GM21423 (cell line): ENCODE results near the gene TUNAR.
"Not testable (repeated sequence)": the region's sequence is repeated elsewhere in the genome, so short reads cannot be mapped to it uniquely, and the experiment has no call there.

Source experiments
- ATAC-seq: cut with Tn5 transposase; IDR thresholded peaks from one replicate; pipeline ENCODE4 v1.9.1; 2021; ENCODE audit warnings: mild to moderate bottlenecking, moderate library complexity; ENCODE audit not compliant: unreplicated experiment

The TUNAR gene

GRCh38 chr14:95968048-95968447 is 91.4 kb downstream of the TUNAR start:
- not testable (repeated sequence) for ATAC-seq
